HG03175 (cell line): Measurements from ENCODE around the gene PIK3R3.
"Not testable (repeated sequence)": the region's sequence is repeated elsewhere in the genome, so short reads cannot be mapped to it uniquely, and the experiment has no call there.

Experiments
- ATAC-seq: cut with Tn5 transposase; IDR thresholded peaks from one replicate; pipeline ENCODE4 v1.9.1; 2021; ENCODE audit warnings: mild to moderate bottlenecking, moderate library complexity; ENCODE audit not compliant: unreplicated experiment

PIK3R3 gene

DNA sequence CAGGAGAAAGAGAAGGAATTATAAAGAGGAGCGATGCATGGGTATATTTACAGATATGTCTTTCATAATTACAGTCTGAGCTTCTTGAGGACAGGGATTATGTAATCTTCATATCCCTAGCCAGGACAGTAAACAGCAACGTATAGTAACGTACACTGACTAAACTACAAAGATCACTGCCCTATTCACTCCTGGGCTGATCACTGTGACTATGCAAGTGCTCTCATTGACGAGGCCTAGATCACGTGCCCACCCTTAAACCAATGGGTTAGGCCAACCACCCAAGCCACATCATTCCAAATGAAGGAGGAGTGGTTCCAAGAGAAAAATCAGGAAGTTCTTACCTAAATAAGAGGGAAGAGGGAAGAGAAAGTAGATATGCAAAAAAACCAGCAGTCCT lies 18.5 kb downstream of the PIK3R3 start:
- no peak for ATAC-seq

DNA sequence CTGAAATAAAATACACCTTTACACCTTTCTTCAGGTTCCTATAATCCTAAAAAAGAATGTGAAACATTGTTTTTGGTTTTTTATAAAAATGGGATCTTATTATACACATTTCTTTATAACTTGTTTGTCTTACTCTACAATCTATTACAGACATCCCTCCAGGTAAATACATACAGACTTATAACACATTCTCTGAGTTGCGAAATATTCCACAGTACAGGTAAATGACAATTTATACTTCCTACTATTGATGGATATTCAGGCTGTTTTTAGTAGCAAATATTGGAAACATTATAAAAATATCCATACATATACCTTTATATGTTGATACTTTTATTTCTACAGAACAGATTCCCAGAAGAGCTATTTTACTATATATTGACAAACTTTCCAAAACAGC lies 20.3 kb downstream of the PIK3R3 start:
- ATAC-seq: no peak

DNA sequence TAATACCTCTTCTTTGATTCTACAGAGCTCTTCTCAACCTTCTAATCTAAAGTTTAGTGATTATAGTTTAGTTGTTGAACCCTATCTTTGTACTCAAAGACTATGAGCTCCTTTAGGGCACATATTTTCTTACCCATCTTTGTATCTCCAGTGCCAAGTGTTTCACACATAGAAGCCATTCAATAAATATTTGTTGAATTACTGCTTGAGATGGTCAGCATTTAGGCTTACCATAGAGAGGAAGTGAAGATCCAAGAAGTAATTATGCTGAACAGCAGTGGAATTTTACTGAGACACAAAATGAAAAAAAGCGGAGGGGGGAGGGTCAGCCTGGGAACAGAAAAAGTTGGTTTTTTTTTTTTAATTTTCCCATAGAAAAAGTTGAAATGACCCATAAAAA lies 21.9 kb downstream of the PIK3R3 start:
- no peak for ATAC-seq

DNA sequence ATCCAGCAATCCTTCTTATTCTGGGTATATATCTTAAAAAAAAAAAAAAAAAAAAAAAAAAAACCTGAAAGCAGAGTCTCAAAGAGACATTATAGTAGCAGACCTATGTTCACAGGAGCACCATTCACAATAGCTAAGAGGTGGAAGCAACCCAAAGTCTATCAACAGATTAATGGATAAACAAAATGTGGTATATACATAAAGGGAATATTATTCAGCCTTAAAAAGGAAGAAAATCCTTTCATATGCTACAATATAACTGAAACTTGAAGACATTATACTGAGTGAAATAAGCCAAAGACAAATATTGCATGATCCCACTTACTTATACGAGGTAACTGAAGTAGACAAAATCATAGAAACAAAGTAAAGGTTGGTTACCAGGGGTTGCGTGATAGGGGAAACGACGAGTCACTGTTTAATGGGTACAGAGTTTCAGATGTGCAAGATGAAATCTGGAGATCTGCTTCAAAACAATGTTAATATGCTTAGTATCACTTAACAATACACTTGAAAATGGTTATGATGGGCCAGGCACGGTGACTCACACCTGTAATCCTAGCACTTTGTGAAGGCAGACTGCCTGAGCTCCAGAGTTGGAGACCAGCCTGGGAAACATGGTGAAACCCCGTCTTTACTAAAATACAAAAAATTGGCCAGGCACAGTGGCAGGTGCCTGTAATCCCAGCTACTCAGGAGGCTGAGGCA lies 29.5 kb downstream of the PIK3R3 start:
- no peak for ATAC-seq

DNA sequence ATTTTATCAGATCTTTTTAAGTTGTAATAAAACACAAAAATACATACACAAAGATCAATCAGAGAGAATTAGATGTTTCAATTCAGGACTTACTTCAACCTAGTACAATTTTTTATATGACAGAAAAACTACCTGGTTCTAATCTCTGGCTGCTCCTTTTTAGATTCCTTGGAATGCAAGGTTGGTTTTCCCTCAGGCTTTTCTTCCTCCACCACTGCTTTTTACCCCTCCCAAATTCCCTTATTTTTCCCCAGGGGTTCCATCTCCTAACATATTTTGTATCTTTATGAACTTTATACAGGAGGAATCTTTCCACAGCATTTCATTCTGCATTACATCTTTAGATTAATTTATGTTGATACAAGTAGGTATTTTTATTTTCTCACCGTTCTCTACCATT lies 33.2 kb downstream of the PIK3R3 start:
- ATAC-seq: no peak

DNA sequence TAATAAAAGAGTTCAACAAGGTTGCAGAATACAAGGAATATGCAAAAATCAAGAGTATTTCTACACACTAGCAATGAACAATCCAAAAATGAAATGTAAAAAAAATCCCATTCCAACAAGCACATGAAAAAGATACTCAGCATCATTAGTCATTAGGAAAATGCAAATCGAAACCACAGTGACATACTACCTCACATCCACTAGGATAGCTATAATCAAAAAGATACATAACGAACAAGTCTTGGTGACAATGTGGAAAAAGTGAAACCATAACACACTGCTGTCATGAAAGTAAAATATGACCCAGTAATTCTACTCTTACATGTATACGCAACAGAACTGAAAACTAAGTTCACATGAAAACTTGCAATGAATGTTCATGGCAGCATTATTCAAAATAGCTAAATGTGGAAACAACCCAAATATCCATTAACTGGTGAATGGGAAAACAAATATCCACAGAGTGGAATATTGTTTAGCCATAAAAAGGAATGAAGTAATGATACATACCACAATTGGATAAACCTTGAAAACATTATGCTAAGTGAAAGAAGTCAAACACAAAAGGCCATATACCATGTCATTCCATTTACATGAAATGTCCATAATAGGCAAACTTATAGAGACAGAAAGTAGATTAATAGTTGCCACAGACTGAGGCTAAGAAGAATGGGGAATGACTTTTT lies 34.3 kb downstream of the PIK3R3 start:
- no peak for ATAC-seq

DNA sequence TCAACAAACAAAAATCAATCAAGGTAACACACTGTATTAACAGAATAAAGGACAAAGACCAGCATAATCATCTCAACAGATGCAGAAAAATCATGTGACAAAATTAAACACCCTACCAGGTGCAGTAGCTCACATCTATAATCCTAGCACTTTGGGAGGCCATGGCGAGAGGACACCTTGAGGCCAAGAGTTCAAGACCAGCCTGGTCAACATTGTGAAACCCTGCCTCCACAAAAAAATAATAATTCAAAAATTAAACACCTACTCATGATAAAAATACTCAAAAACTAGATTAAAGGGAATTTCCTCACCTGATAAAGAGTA lies 35.3 kb downstream of the PIK3R3 start:
- no peak for ATAC-seq

DNA sequence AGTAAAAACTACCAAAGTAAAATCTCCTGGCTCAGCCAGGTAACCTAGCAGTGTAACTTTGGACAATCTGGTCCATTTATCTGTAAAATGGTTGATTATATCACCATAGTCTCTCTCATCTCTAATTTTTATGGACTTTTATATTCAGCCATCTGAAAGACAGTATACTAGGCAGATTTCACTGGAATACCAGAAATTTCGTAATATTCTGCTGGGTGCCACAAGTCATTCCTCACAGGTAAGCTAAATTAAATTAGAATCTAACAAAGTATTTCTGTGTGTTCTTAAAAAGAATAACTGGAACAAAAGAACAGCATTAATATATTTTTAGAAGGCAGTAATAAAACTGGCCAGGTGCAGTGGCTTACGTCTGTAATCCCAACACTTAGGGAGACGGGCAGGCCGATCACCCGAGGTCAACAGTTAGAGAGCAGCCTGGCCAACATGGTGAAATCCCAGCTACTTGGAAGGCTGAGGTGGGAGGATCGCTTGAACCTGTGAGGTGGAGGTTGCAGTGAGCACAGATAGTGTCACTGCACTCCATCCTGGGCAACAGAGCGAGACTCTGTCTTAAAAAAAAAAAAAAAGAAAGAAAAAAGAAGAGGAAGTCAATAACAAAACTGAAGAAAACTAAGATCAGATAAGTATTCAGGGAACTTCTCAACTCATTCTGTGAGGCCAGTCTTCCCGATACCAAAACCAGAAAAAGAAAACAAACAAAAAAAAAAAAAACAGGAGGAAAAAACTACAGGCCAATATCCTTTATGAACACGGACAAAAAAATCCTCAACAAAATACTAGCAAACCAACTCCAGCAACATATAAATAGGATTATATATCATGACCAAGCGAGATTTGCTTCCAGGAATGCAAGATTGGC lies 35.9 kb downstream of the PIK3R3 start:
- no peak for ATAC-seq

DNA sequence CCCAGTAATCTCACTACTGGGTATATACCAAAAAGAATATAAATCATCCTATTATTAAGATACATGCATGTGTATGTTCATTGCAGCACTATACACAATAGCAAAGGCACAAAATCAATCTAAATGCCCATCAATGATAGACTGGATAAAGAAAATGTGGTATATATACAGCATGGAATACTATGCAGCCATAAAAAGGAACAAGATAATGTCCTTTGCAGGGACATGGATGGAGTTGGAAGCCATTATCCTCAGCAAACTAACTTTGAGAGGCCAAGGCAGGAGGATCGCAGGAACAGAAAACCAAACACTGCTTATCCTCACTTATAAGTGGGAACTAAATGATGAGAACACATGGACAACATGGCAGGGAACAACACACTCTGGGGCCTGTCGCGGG lies 37.3 kb downstream of the PIK3R3 start:
- not testable (repeated sequence) for ATAC-seq

DNA sequence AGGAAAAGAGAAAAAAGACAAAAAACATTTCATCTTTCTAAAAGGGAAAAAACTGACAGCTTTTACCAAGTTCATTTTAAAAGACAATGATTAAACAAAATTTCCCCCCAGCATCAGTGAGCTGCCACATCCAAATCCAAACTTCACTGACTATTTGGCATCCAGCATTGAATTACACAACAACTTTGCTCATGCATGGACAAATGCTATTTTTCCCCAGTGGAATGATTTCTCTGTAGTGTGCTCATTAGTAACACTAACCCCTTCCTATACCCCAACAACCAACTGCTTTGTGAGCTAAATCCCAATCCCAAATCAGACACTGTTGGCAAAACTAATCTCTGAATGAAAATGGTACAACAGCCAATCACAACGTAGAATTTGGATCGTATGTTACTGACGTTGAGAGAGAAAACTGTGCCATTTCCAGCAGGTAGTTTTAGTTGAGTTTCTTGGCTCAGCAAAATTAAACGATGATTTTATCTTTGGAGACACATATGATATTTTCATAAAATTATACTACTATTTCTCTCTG lies 37.9 kb downstream of the PIK3R3 start:
- no peak for ATAC-seq

DNA sequence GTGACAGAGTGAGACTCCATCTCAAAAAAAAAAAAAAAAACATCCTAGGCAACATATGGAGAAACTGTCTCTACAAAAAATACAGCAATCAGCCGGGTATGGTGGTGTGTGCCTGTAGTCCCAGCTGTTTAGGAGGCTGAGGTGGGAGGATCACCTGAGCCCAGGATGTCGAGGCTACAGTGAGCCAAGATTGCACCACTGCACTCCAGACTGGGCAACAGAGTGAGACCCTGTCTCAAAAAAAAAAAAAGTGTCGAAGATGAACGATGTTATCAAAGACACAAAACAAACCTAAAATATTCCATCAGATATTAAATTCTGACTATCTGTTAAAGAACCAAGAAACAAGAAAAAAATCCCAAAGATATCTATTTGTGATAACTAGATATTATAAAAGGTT lies 38.6 kb downstream of the PIK3R3 start:
- not testable (repeated sequence) for ATAC-seq

DNA sequence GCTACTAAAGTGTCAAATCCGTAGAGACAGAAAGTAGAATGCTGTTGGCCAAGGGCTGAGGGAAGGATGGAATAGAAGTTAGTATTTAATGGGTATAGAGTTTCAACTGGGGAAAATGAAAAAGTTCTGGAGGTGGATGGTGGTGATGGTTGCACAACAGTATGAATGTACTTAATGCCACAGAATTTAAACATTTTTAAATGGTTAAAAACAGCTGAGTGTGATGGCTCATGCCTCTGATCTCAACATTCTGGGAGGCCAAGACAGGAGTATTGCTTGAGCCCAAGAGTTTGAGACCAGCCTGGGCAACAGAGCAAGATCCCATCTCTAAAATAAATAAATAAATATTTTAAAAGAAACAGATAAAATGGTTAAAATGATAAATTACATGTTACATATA lies 44.5 kb downstream of the PIK3R3 start:
- ATAC-seq: no peak

DNA sequence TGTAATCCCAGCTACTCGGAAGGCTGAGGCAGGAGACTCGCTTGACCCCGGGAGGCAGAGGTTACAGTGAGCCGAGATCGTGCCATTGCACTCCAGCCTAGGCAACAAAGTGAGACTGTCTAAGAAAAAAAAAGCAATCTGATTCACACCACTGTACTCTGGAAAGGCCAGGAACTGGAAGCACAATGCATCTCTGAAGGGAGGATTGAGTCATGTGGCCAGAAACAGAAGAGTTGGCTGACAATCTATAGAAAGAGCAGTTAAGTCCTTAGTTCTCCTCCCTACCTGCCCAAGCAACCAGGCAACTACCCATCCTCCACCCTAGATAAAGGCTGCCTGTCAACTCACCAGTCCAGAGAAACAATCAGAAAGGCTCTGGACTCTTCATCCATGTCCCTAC lies 45.9 kb downstream of the PIK3R3 start:
- ATAC-seq: no peak

DNA sequence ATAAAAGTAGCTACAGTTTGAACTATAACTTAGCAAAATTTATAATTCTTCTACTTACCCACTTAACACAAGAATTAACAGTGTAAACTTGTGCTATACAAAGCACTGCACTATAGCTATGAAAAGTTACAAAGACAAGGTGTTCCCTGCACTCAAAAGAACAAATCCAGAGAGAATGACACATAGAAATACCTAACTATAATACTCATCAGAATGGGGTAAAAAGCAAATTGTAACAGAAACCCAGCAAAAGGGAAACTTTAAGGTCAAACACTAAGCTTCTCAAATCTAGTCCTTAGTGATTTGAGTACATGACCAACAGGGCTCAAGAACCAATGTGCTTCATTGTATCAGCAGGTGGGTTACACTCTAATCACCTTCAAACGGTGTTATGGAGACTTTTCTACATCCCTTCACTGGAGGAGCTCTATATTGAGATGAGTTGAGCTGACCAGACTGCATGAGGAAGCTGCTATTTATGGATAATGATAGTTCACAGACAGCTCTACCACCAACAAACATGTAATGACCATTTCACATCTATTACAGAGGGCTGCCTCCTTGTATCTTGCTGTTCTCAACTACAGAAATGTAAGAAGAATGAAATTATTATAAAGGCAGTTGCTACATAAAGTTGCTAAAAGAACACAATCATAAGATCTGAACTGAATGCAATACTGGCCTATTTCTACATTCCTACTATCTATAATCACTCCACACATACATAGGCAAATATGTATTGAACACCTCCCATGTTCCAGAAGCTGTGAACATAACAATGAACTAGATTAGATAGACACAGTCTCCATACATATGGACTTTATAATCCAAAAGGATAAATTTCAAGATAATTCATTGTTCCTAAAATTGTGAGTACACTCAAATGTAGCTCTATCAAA lies 47.6 kb downstream of the PIK3R3 start:
- ATAC-seq: no peak

DNA sequence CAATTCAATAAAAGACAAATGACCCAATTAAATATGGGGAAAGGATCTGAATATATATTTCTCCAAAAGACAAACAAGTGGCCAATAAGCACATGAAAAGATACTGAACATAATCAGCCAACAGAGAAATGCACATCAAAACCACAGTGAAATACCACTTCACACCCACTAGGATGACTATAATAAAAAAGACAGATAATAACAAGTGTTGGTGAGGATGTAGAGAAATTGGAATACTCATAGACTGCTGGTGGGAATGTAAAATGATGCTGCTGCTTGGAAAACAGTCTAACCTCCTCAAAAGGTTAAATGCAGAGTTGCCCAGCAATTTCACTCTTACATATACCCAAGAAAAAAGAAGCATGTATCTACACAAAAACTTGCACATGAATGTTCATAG lies 48.9 kb downstream of the PIK3R3 start:
- ATAC-seq: no peak

DNA sequence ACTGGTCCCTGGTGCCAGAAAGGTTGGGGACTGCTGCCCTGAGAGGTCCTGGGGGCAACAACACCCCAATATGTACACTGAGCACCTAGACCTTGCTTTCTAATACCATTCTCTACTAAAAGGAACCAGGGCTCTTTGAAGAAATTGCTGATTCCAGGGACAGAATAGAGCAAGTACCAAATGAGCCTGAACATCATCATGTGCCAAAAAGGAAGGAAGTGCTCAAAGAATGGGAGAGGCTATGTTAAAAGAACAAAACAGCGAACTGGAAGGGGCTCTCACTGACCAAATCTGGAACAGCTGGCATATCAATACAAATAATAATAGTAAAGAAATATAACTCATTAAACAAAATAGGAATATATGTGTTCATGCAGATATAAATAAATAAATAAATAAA lies 50.8 kb downstream of the PIK3R3 start:
- ATAC-seq: no peak

DNA sequence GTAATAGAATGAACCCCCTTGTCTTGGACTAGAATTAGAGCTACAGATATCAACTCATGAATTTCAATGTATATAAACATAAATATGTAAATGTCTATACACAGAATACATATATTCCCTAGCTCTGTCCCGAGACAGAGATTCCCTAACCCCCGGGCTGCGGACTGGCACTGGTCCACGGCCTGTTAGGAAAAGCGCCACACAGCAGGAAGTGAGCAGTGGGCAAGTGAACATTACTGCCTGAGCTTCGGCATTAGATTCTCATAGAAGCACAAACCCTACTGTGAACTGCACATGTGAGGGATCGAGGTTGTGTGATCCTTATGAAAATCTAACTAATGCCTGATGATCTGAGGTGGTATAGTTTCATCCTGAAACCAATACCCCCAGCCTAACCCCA lies 51.2 kb downstream of the PIK3R3 start:
- ATAC-seq: no peak

DNA sequence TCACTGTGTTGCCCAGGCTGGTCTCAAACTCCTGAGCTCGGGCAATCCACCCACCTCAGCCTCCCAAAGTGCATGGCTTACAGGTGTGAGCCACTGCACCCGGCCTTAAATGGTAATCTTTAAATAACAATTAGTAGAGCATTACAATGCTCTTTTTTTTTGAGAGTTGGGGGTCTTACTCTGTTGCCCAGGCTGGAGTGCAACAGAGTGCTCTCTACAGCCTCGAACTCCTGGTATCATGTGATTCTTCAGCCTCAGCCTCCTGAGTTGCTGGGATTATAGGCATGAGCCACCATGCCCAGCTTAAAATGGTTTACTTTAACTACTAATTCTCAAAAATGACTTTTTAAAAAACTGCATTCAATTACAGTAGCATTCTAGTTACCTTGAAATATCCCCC lies 52.2 kb downstream of the PIK3R3 start:
- ATAC-seq: no peak

DNA sequence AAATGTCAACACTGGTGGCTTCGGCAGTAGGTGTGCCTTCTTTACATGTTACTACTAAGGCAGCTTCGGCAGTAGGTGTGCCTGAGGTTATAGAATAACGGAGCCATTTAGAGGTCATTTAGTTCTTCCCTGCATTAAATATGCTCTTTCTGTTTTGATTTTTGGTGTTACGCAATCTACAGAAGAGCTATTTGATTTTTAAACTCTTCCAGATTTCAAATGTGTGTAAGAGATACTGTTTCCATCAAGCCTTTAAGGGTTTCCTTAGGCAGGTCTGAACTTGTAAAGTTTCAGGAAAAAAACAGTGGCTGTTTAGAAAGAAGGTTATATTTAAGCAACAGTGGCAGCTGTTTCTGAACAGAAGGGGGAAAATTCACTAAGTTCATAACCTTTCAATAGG lies 54.8 kb downstream of the PIK3R3 start:
- no peak for ATAC-seq

DNA sequence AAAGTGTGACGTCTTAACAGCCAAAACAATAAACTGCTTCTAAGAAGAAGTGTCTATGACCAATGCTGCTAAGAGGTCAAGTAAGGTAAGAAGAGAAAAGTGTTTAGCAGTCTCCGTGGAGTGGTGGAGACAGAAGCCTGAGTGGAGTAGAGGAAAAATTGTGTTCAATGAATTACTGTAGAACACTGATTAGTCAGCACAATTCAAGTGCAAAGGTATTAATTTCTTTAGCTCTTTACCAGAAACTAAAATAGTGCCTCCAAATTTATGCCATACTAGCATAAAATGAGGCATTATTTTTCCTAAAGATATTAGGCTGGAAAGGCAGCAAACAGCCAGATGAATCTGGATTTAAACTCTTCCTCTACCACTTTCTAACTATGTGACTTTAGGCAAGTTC lies 56.1 kb downstream of the PIK3R3 start:
- ATAC-seq: no peak

DNA sequence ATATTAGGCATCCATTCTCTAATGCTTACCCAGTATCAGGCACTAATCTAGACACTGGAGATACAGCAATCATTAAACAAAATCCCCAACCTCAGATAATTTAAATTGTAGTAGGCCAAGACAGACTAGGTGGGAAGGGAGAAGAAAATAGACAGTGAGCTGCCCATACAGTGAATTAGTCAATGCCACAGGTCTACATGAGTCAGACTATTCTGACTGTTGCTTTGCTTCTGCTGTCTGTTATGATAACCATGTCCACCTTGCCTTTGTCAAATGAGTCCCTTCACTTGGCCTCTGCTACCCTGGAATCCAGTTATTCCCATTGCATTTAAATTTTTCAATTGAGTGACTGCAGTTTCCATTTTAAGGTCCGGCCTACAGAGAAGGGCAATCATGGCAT lies 59.5 kb downstream of the PIK3R3 start:
- no peak for ATAC-seq
